CD14-positive monocyte (primary cell): Measurements from ENCODE around the gene YWHAB. TPM values are rescaled to one million over a fixed set of nuclear protein-coding genes. Genes with fewer than 3 reads are reported as not detected.

ENCODE experiments used
- DNase-seq, 3 donors: peaks; one replicate each; pipeline ENCODE4 v3.0.0-alpha.2; 2011 to 2022
- H2AFZ ChIP-seq: 2 replicates; pipeline ENCODE4 v1.6.0; 2012; ENCODE audit warnings: mild to moderate bottlenecking, low read depth, low read length, inconsistent platforms; ENCODE audit not compliant: insufficient read depth, poor library complexity, severe bottlenecking
- H3K27ac ChIP-seq, 2 donors: 1 replicate in 1 of 2; 2 replicates in 1 of 2; pipeline ENCODE4 v1.5.1; 2012 to 2013; ENCODE audit warnings: low read length in 2 of 2, control low read depth in 1 of 2, inconsistent platforms in 1 of 2, low read depth in 1 of 2, mild to moderate bottlenecking in 1 of 2
- H3K27me3 ChIP-seq, 2 donors: one replicate each; pipeline versions ENCODE4 v1.6.0 to v1.6.1; 2011 to 2013; ENCODE audit warnings: low read length in 2 of 2; ENCODE audit not compliant: control insufficient read depth in 2 of 2, insufficient read depth in 2 of 2
- H3K36me3 ChIP-seq, 2 donors: replicated peaks in 1 of 2; 1 replicate in 1 of 2; 2 replicates in 1 of 2; pipeline versions ENCODE4 v1.5.1 to v1.6.1; 2012 to 2013; ENCODE audit warnings: low read length in 2 of 2, control low read depth in 1 of 2, inconsistent platforms in 1 of 2, mild to moderate bottlenecking in 1 of 2; ENCODE audit not compliant: insufficient read depth in 2 of 2, control insufficient read depth in 1 of 2
- H3K4me1 ChIP-seq, 2 donors: 1 replicate in 1 of 2; 2 replicates in 1 of 2; pipeline versions ENCODE4 v1.5.1 to v1.6.1; 2012 to 2013; ENCODE audit warnings: low read length in 2 of 2, control low read depth in 1 of 2, inconsistent platforms in 1 of 2, mild to moderate bottlenecking in 1 of 2, moderate library complexity in 1 of 2; ENCODE audit not compliant: insufficient read depth in 2 of 2, control insufficient read depth in 1 of 2
- H3K4me2 ChIP-seq: replicated peaks from 2 replicates; pipeline ENCODE3; 2012; ENCODE audit warnings: low read length, moderate library complexity, mild to moderate bottlenecking; ENCODE audit not compliant: poor library complexity, severe bottlenecking; ENCODE audit errors: extremely low read depth
- H3K4me3 ChIP-seq, 3 experiments: fragments of 200-600 bp in 1 of 3; sonication (generic) in 1 of 3; replicated peaks in 1 of 3; 1 replicate in 2 of 3; 2 replicates in 1 of 3; pipeline ENCODE4 v1.5.1; 2011 to 2013; ENCODE audit warnings: low read length in 3 of 3, mild to moderate bottlenecking in 3 of 3, control low read depth in 2 of 3, low read depth in 2 of 3, inconsistent platforms in 1 of 3, moderate library complexity in 1 of 3
- H3K79me2 ChIP-seq: 2 replicates; pipeline ENCODE4 v1.6.0; 2012; ENCODE audit warnings: mild to moderate bottlenecking, control low read depth, inconsistent platforms, low read length, moderate library complexity; ENCODE audit not compliant: insufficient read depth
- H3K9ac ChIP-seq: 2 replicates; pipeline ENCODE4 v1.6.0; 2017; ENCODE audit warnings: low read length, mild to moderate bottlenecking; ENCODE audit not compliant: insufficient read depth, poor library complexity, severe bottlenecking
- H3K9me3 ChIP-seq, 2 donors: replicated peaks in 1 of 2; 1 replicate in 1 of 2; 2 replicates in 1 of 2; pipeline versions ENCODE4 v1.5.1 to v1.6.1; 2012 to 2013; ENCODE audit warnings: low read length in 2 of 2, control low read depth in 1 of 2; ENCODE audit not compliant: control insufficient read depth in 1 of 2, insufficient read depth in 1 of 2
- H4K20me1 ChIP-seq: 2 replicates; pipeline ENCODE4 v1.6.0; 2012; ENCODE audit warnings: mild to moderate bottlenecking, low read length, control low read depth, moderate library complexity; ENCODE audit not compliant: insufficient read depth
- H3K27ac Mint-ChIP-seq, 7 donors: one replicate each; pipeline ENCODE4 v1.8.0; 2020; ENCODE audit warnings: mild to moderate bottlenecking in 7 of 7, mixed read lengths in 7 of 7, moderate library complexity in 6 of 7, inconsistent platforms in 2 of 7
- H3K27me3 Mint-ChIP-seq, 3 donors: one replicate each; pipeline ENCODE4 v1.8.0; 2021 to 2022; ENCODE audit warnings: low read depth in 3 of 3, mild to moderate bottlenecking in 3 of 3, mixed read lengths in 3 of 3, moderate library complexity in 3 of 3, inconsistent platforms in 1 of 3
- H3K36me3 Mint-ChIP-seq, 2 donors: one replicate each; pipeline ENCODE4 v1.8.0; 2020; ENCODE audit warnings: mixed read lengths in 2 of 2, inconsistent platforms in 1 of 2, mild to moderate bottlenecking in 1 of 2
- H3K4me1 Mint-ChIP-seq: one replicate; pipeline ENCODE4 v1.8.0; 2020; ENCODE audit warnings: mild to moderate bottlenecking, mixed read lengths
- H3K4me3 Mint-ChIP-seq, 2 donors: one replicate each; pipeline ENCODE4 v1.8.0; 2020; ENCODE audit warnings: mild to moderate bottlenecking in 2 of 2, mixed read lengths in 2 of 2, moderate library complexity in 1 of 2
- H3K9me3 Mint-ChIP-seq, 7 donors: one replicate each; pipeline ENCODE4 v1.8.0; 2020 to 2022; ENCODE audit warnings: mixed read lengths in 7 of 7, mild to moderate bottlenecking in 6 of 7, moderate library complexity in 6 of 7, inconsistent platforms in 2 of 7
- CTCF ChIP-seq: fragments of 200-600 bp; IDR thresholded peaks from one replicate; pipeline ENCODE4 v1.8.0; 2022; ENCODE audit warnings: antibody characterized with exemption, mild to moderate bottlenecking
- WGBS: methylation state at CpG from one replicate; pipeline ENCODE4 v1.1.5; 2013; ENCODE audit warnings: missing lambda C conversion rate; ENCODE audit not compliant: insufficient coverage; 5-methylcytosine and 5-hydroxymethylcytosine counted together
- intact Hi-C, 2 donors: fragments of 100-400 bp; cut with micrococcal nuclease; formaldehyde crosslinking; loops; one replicate each; pipeline versions ENCODE4 v1.15.0 to v1.15.1; 2023
- polyA plus RNA-seq, 3 donors: library from polyadenylated mRNA; depleted of rRNA in 1 of 3; unstranded in 2 of 3; stranded (reverse) in 1 of 3; fragments of 300-500 nt in 2 of 3; fragments of >200 nt in 1 of 3; fragmentation: Illumina TruSeq in 2 of 3; gene quantifications; 1 replicate in 2 of 3; 2 replicates in 1 of 3; pipeline ENCODE4 v1.2.3, GENCODE V29; 2012 to 2021

The YWHAB gene
- polyA plus RNA-seq, 3 donors: 126 to 654 (median 504) TPM

- Histone ChIP-seq H3K4me3 (no peak overlapping the region), H3K4me2 (no peak overlapping the region), H3K9ac (no peak overlapping the region), H3K9me3 (no peaks in the 10 kb centered on the region), H4K20me1 (peaks cover 11% of the 10 kb centered on the region), H3K36me3 (peaks cover 51 to 72% of the 10 kb centered on the region in 2 donors), H3K4me1 (peaks cover 11 to 15% of the 10 kb centered on the region in 2 donors), H3K27me3 (no peaks in the 10 kb centered on the region), H3K79me2 (peaks cover 19% of the 10 kb centered on the region), H3K27ac (no peak overlapping the region), H2AFZ (no peak overlapping the region)
- Mint-ChIP-seq H3K4me3 (no peak overlapping the region), H3K27ac (peak overlapping the region in 1 of 7 donors; percentile 26), H3K36me3 (peaks cover 69 to 80% of the 10 kb centered on the region in 2 donors), H3K9me3 (no peaks in the 10 kb centered on the region), H3K4me1 (peaks cover 35% of the 10 kb centered on the region), H3K27me3 (no peaks in the 10 kb centered on the region)
- no peak for TF ChIP-seq CTCF
- 90% methylated on average over 2 of the region's 5 CpGs for WGBS
- intact Hi-C loops: no loop called here
- no peak for DNase-seq
Observed at GRCh38 chr20:44954211-44954610, 68.7 kb downstream of the YWHAB start.

GRCh38 chr20:44955270-44955669 is 69.8 kb downstream of the YWHAB start:
- no peak overlapping the region for H3K9ac ChIP-seq
- Mint-ChIP-seq H3K9me3 (no peaks in the 10 kb centered on the region), H3K27ac (peak overlapping the region in 4 of 7 donors; percentile 19 to 60 (median 46)), H3K27me3 (no peaks in the 10 kb centered on the region), H3K36me3 (peaks cover 62 to 72% of the 10 kb centered on the region in 2 donors), H3K4me1 (peaks cover 41% of the 10 kb centered on the region), H3K4me3 (no peak overlapping the region)
- no peak for DNase-seq
- no peak overlapping the region for H3K4me3 ChIP-seq
- H3K27ac ChIP-seq: no peak overlapping the region
- intact Hi-C loops: loop anchor here in 1 of 2 donors (5.0 kb wide), 1 partner anchor 42 kb away; no protein-coding TSS in a partner anchor
- H2AFZ ChIP-seq: no peak overlapping the region
- H3K36me3 ChIP-seq: peaks cover 43 to 62% of the 10 kb centered on the region in 2 donors
- WGBS: no CpG with 5 or more reads among the region's 4 CpGs
- H4K20me1 ChIP-seq: peaks cover 14% of the 10 kb centered on the region
- no peaks in the 10 kb centered on the region for H3K27me3 ChIP-seq
- TF ChIP-seq CTCF: no peak
- peaks cover 30% of the 10 kb centered on the region for H3K79me2 ChIP-seq
- H3K4me1 ChIP-seq: peaks cover 18 to 21% of the 10 kb centered on the region in 2 donors
- no peak overlapping the region for H3K4me2 ChIP-seq
- H3K9me3 ChIP-seq: no peaks in the 10 kb centered on the region
